ENCODE results near the gene SMIM11. TPM values are rescaled to one million over a fixed set of nuclear protein-coding genes. Genes with fewer than 3 reads are reported as not detected.

The SMIM11 gene
- total RNA-seq, 1 donor from 2014 or later, result 3.9 TPM

GRCh38 chr21:34335316-34335715 is 40.0 kb upstream of the SMIM11 start:
- Mint-ChIP-seq H3K27ac (ENCODE audit: unreplicated experiment) (peak overlapping the region; percentile 48), H3K4me3 (ENCODE audit: unreplicated experiment) (no peak overlapping the region), H3K4me1 (ENCODE audit: unreplicated experiment) (peaks cover 82% of the 10 kb centered on the region), H3K36me3 (ENCODE audit: unreplicated experiment) (no peaks in the 10 kb centered on the region), H3K9me3 (ENCODE audit: unreplicated experiment) (no peaks in the 10 kb centered on the region), H3K27me3 (ENCODE audit: unreplicated experiment) (no peaks in the 10 kb centered on the region)
- no peak for TF ChIP-seq CTCF (IDR thresholded peaks at IDR 0.05)
- DNase-seq (ENCODE audit: extremely low spot score, unreplicated experiment), result no peak

GRCh38 chr21:34336245-34336644 is 39.1 kb upstream of the SMIM11 start:
- H3K4me3 Mint-ChIP-seq (ENCODE audit: unreplicated experiment), result no peak overlapping the region
- TF ChIP-seq CTCF (IDR thresholded peaks at IDR 0.05), result no peak
- peaks cover 87% of the 10 kb centered on the region for H3K4me1 Mint-ChIP-seq (ENCODE audit: unreplicated experiment)
- H3K36me3 Mint-ChIP-seq (ENCODE audit: unreplicated experiment), result no peaks in the 10 kb centered on the region
- H3K9me3 Mint-ChIP-seq (ENCODE audit: unreplicated experiment), result no peaks in the 10 kb centered on the region
- H3K27me3 Mint-ChIP-seq (ENCODE audit: unreplicated experiment), result no peaks in the 10 kb centered on the region
- peak overlapping the region; percentile 84 for H3K27ac Mint-ChIP-seq (ENCODE audit: unreplicated experiment)
- no peak for DNase-seq (ENCODE audit: extremely low spot score, unreplicated experiment)

- Mint-ChIP-seq H3K36me3 (ENCODE audit: unreplicated experiment) (no peaks in the 10 kb centered on the region), H3K9me3 (ENCODE audit: unreplicated experiment) (no peaks in the 10 kb centered on the region), H3K4me3 (ENCODE audit: unreplicated experiment) (no peak overlapping the region), H3K27ac (ENCODE audit: unreplicated experiment) (peak overlapping the region; percentile 84), H3K27me3 (ENCODE audit: unreplicated experiment) (no peaks in the 10 kb centered on the region), H3K4me1 (ENCODE audit: unreplicated experiment) (peaks cover 87% of the 10 kb centered on the region)
- DNase-seq (ENCODE audit: extremely low spot score, unreplicated experiment), result no peak
- no peak for TF ChIP-seq CTCF (IDR thresholded peaks at IDR 0.05)
Measured at GRCh38 chr21:34336756-34337391, 38.4 kb upstream of the SMIM11 start.

GRCh38 chr21:34337741-34338140 is 37.6 kb upstream of the SMIM11 start:
- TF ChIP-seq CTCF (IDR thresholded peaks at IDR 0.05), result no peak
- DNase-seq (ENCODE audit: extremely low spot score, unreplicated experiment), result no peak
- Mint-ChIP-seq H3K4me1 (ENCODE audit: unreplicated experiment) (peaks cover 90% of the 10 kb centered on the region), H3K27ac (ENCODE audit: unreplicated experiment) (peak overlapping the region; percentile 84), H3K9me3 (ENCODE audit: unreplicated experiment) (no peaks in the 10 kb centered on the region), H3K36me3 (ENCODE audit: unreplicated experiment) (no peaks in the 10 kb centered on the region), H3K27me3 (ENCODE audit: unreplicated experiment) (no peaks in the 10 kb centered on the region), H3K4me3 (ENCODE audit: unreplicated experiment) (no peak overlapping the region)

- no peak overlapping the region for H3K4me3 Mint-ChIP-seq (ENCODE audit: unreplicated experiment)
- no peaks in the 10 kb centered on the region for H3K36me3 Mint-ChIP-seq (ENCODE audit: unreplicated experiment)
- TF ChIP-seq CTCF (IDR thresholded peaks at IDR 0.05), result no peak
- peak overlapping the region; percentile 84 for H3K27ac Mint-ChIP-seq (ENCODE audit: unreplicated experiment)
- no peaks in the 10 kb centered on the region for H3K27me3 Mint-ChIP-seq (ENCODE audit: unreplicated experiment)
- DNase-seq (ENCODE audit: extremely low spot score, unreplicated experiment), result no peak
- peaks cover 89% of the 10 kb centered on the region for H3K4me1 Mint-ChIP-seq (ENCODE audit: unreplicated experiment)
- no peaks in the 10 kb centered on the region for H3K9me3 Mint-ChIP-seq (ENCODE audit: unreplicated experiment)
Measured at GRCh38 chr21:34338226-34338625, 37.1 kb upstream of the SMIM11 start.
